Left lung (tissue), 10 donors: ENCODE data around the gene C11orf54. TPM values are rescaled to one million over a fixed set of nuclear protein-coding genes. Genes with fewer than 3 reads are reported as not detected.

Source experiments
- ATAC-seq: fragments of 200-7000 bp; cut with Tn5 transposase; one replicate; pipeline ENCODE4 v1.9.1; 2020; ENCODE audit warnings: moderate library complexity
- DNase-seq, 4 donors: peaks; one replicate each; pipeline ENCODE4 v3.0.0-alpha.2; 2013 to 2020
- H3K27ac ChIP-seq, 2 donors: fragments of 200-600 bp; sonication (generic) in 1 of 2; one replicate each; pipeline versions ENCODE4 v1.5.0 to v1.8.0; 2020 to 2021
- H3K27me3 ChIP-seq, 2 donors: fragments of 200-600 bp; sonication (generic) in 1 of 2; one replicate each; pipeline versions ENCODE4 v1.5.0 to v1.8.0; 2020 to 2021
- H3K36me3 ChIP-seq, 2 donors: fragments of 200-600 bp; sonication (generic) in 1 of 2; one replicate each; pipeline versions ENCODE4 v1.5.0 to v1.8.0; 2020 to 2021
- H3K4me1 ChIP-seq, 2 donors: fragments of 200-600 bp; one replicate each; pipeline ENCODE4 v1.8.0; 2021
- H3K4me3 ChIP-seq, 2 donors: fragments of 200-600 bp; sonication (generic) in 1 of 2; one replicate each; pipeline versions ENCODE4 v1.5.0 to v1.8.0; 2020 to 2021; ENCODE audit warnings: mild to moderate bottlenecking in 1 of 2
- H3K9me3 ChIP-seq, 2 donors: fragments of 200-600 bp; sonication (generic) in 1 of 2; one replicate each; pipeline versions ENCODE4 v1.5.0 to v1.8.0; 2020 to 2021
- CTCF ChIP-seq, 2 donors: fragments of 200-600 bp; sonication (generic) in 1 of 2; IDR thresholded peaks; one replicate each; pipeline versions ENCODE4 v1.5.0 to v1.8.0; 2021; ENCODE audit warnings: antibody characterized with exemption in 2 of 2
- intact Hi-C, 2 donors: fragments of 100-400 bp; cut with DNase I; formaldehyde crosslinking; loops; one replicate each; pipeline versions ENCODE4 v1.11.2 to v1.14.2; 2022
- polyA plus RNA-seq, 6 donors: library from polyadenylated mRNA; unstranded; fragments of 120-200 nt; gene quantifications; one replicate each; pipeline ENCODE4 v1.2.1, GENCODE V29; 2013; ENCODE audit not compliant: insufficient read length in 6 of 6
- total RNA-seq, 2 donors: library from RNA; stranded (reverse); fragmentation: NEBNext Ultra II Directional; extraction: Animal tissue kit (Norgen Biotek cat#: 25700); gene quantifications; one replicate each; pipeline ENCODE4 v1.2.1, GENCODE V29; 2021
- donor health status: DM: no; HTN: yes; CAD: no.
- donor health status: DM: no; HTN: no; CAD: no.

The C11orf54 gene
- total and polyA plus RNA-seq, 8 donors, result 21.7 to 73.6 (median 60.4) TPM

- no peak for TF ChIP-seq CTCF (IDR thresholded peaks at IDR 0.05)
- Histone ChIP-seq H3K27me3 (no peaks in the 10 kb centered on the region), H3K4me1 (no peaks in the 10 kb centered on the region), H3K4me3 (no peak overlapping the region), H3K9me3 (no peaks in the 10 kb centered on the region), H3K36me3 (peaks cover 0 to 80% of the 10 kb centered on the region in 2 donors), H3K27ac (no peak overlapping the region)
- DNase-seq, result no peak
- intact Hi-C loops, result no loop called here
- ATAC-seq, result no peak
Measured at GRCh38 chr11:93761910-93762309, 20.4 kb downstream of the C11orf54 start.

- H3K4me3 ChIP-seq, result no peak overlapping the region
- no peak for TF ChIP-seq CTCF (IDR thresholded peaks at IDR 0.05)
- DNase-seq, result no peak
- H3K27ac ChIP-seq, result no peak overlapping the region
- H3K36me3 ChIP-seq, result peaks cover 0 to 43% of the 10 kb centered on the region in 2 donors
- intact Hi-C loops, result no loop called here
- H3K27me3 ChIP-seq, result no peaks in the 10 kb centered on the region
- ATAC-seq, result no peak
- no peaks in the 10 kb centered on the region for H3K4me1 ChIP-seq
- peaks cover 0 to 4% of the 10 kb centered on the region in 2 donors for H3K9me3 ChIP-seq
Measured at GRCh38 chr11:93765551-93765950, 24.1 kb downstream of the C11orf54 start.

- DNase-seq, result peak in 1 of 4 donors; percentile 48
- Histone ChIP-seq H3K9me3 (peaks cover 0 to 4% of the 10 kb centered on the region in 2 donors), H3K36me3 (peaks cover 0 to 34% of the 10 kb centered on the region in 2 donors), H3K27me3 (no peaks in the 10 kb centered on the region), H3K27ac (no peak overlapping the region), H3K4me1 (no peaks in the 10 kb centered on the region), H3K4me3 (no peak overlapping the region)
- no peak for TF ChIP-seq CTCF (IDR thresholded peaks at IDR 0.05)
- peak; percentile 57 for ATAC-seq
- intact Hi-C loops, result no loop called here
Measured at GRCh38 chr11:93766504-93766903, 25.0 kb downstream of the C11orf54 start.

GRCh38 chr11:93767018-93767417 lies 25.5 kb downstream of the C11orf54 start:
- intact Hi-C loops, result no loop called here
- H3K27me3 ChIP-seq, result no peaks in the 10 kb centered on the region
- H3K36me3 ChIP-seq, result peaks cover 0 to 30% of the 10 kb centered on the region in 2 donors
- DNase-seq (no peak), ATAC-seq (peak; percentile 71)
- no peaks in the 10 kb centered on the region for H3K4me1 ChIP-seq
- no peak overlapping the region for H3K4me3 ChIP-seq
- H3K27ac ChIP-seq, result no peak overlapping the region
- H3K9me3 ChIP-seq, result peaks cover 0 to 4% of the 10 kb centered on the region in 2 donors
- TF ChIP-seq CTCF (IDR thresholded peaks at IDR 0.05), result no peak

GRCh38 chr11:93770160-93770559 lies 28.7 kb downstream of the C11orf54 start:
- Histone ChIP-seq H3K4me1 (no peaks in the 10 kb centered on the region), H3K9me3 (peaks cover 0 to 11% of the 10 kb centered on the region in 2 donors), H3K4me3 (no peak overlapping the region), H3K27me3 (no peaks in the 10 kb centered on the region), H3K36me3 (no peaks in the 10 kb centered on the region), H3K27ac (no peak overlapping the region)
- no peak for TF ChIP-seq CTCF (IDR thresholded peaks at IDR 0.05)
- no peak for DNase-seq
- intact Hi-C loops, result no loop called here
- no peak for ATAC-seq
